ENCODE measurements around the gene HOXB8. TPM values are rescaled to one million over a fixed set of nuclear protein-coding genes. Genes with fewer than 3 reads are reported as not detected.

The HOXB8 gene
- total and polyA plus RNA-seq, 2 of the 13 experiments (the other 11 are each of a cell fraction or from before 2014, with no cell fraction given) = not detected

DNA sequence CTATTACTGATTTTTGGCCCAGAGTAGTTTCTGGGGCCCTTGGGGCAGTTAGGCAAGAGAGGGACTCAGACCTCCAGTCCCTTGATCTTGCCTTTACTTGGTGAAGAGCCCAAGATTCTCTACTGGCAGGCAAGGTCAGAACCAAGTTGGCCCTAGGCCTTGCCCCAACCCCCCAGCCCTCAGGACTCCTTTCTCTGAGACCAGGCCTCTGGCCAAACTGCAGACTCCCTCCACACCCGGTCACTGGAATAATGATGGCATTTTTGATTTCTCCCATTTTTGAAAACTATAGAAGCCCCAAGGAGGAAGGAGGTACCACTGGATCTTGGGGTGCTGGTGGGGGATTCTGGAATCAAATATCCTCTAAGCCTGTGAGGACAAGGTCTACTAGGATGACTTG is 29.1 kb upstream of the HOXB8 start:
- no peak for DNase-seq (ENCODE audit: low spot score)
- WGBS (ENCODE audit: low lambda C conversion rate) = 0% methylated on average over 1 of the region's 1 CpG
- Histone ChIP-seq H2AFZ (ENCODE audit: low read length) (no peak overlapping the region), H4K20me1 (ENCODE audit: insufficient read depth, low read length) (no peaks in the 10 kb centered on the region; the same call in 1 of the 2 replicates), H3K27ac (ENCODE audit: extremely low read length, insufficient read depth, low read length) (no peak overlapping the region), H3K79me2 (ENCODE audit: insufficient read depth, low read length) (no peaks in the 10 kb centered on the region), H3K4me3 (replicated peaks in 1 of 3; ENCODE audit: insufficient read depth in 1 of 3, low read depth in 2 of 3, low read length in 3 of 3) (no peak overlapping the region), H3K36me3 (replicated peaks in 1 of 2; ENCODE audit: control insufficient read depth in 1 of 2, insufficient read depth in 2 of 2, low read length in 2 of 2) (no peaks in the 10 kb centered on the region), H3K4me1 (ENCODE audit: insufficient read depth, low read length) (no peaks in the 10 kb centered on the region), H3K9me3 (ENCODE audit: low read length) (no peaks in the 10 kb centered on the region), H3K9ac (ENCODE audit: insufficient read depth, low read depth, low read length) (no peak overlapping the region), H3K27me3 (ENCODE audit: control insufficient read depth in 1 of 2, insufficient read depth in 2 of 2, low read length in 2 of 2) (peaks cover 26 to 94% of the 10 kb centered on the region in 2 experiments), H3K4me2 (ENCODE audit: low read depth, low read length) (no peak overlapping the region)
- ATAC-seq = no peak
- no TSS peak for BruUV-seq (replicated peaks)
- TF ChIP-seq ZNF460 (CRISPR knock-in tag; IDR thresholded peaks at IDR 0.05; ENCODE audit: borderline replicate concordance) (no peak), NRL (CRISPR knock-in tag; IDR thresholded peaks at IDR 0.05; ENCODE audit: borderline replicate concordance) (no peak), SMAD9 (CRISPR knock-in tag; IDR thresholded peaks at IDR 0.05) (no peak), TOPORS (CRISPR knock-in tag; IDR thresholded peaks at IDR 0.05) (no peak), PLRG1 (conservative IDR thresholded peaks at IDR 0.05) (no peak), YY1 (IDR thresholded peaks at IDR 0.05; ENCODE audit: insufficient read depth, insufficient replicate concordance, low read depth, low read length) (no peak), XBP1 (CRISPR knock-in tag; IDR thresholded peaks at IDR 0.05) (no peak), MAFF (IDR thresholded peaks at IDR 0.05; ENCODE audit: low read depth, low read length) (no peak), BORCS8-MEF2B (CRISPR knock-in tag; IDR thresholded peaks at IDR 0.05) (no peak), MTF2 (CRISPR knock-in tag; IDR thresholded peaks at IDR 0.05; ENCODE audit: borderline replicate concordance) (no peak), NFE2L1 (CRISPR knock-in tag; IDR thresholded peaks at IDR 0.05; ENCODE audit: borderline replicate concordance) (no peak), ZNF256 (CRISPR knock-in tag; conservative IDR thresholded peaks at IDR 0.05) (no peak), PCBP1 (IDR thresholded peaks at IDR 0.05; ENCODE audit: borderline replicate concordance, low read depth, low read length) (no peak), NR2C2 (CRISPR knock-in tag; IDR thresholded peaks at IDR 0.05; ENCODE audit: borderline replicate concordance) (no peak), NR2F6 (IDR thresholded peaks at IDR 0.05) (no peak), NR2F6 (CRISPR knock-in tag; IDR thresholded peaks at IDR 0.05) (no peak), HOXD1 (CRISPR knock-in tag; IDR thresholded peaks at IDR 0.05) (no peak)
- TF ChIP-seq, protein P1, sequence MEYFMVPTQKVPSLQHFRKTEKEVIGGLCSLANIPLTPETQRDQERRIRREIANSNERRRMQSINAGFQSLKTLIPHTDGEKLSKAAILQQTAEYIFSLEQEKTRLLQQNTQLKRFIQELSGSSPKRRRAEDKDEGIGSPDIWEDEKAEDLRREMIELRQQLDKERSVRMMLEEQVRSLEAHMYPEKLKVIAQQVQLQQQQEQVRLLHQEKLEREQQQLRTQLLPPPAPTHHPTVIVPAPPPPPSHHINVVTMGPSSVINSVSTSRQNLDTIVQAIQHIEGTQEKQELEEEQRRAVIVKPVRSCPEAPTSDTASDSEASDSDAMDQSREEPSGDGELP (IDR thresholded peaks at IDR 0.05; ENCODE audit: borderline replicate concordance, low read depth) = no peak
- TF ChIP-seq, protein P2, sequence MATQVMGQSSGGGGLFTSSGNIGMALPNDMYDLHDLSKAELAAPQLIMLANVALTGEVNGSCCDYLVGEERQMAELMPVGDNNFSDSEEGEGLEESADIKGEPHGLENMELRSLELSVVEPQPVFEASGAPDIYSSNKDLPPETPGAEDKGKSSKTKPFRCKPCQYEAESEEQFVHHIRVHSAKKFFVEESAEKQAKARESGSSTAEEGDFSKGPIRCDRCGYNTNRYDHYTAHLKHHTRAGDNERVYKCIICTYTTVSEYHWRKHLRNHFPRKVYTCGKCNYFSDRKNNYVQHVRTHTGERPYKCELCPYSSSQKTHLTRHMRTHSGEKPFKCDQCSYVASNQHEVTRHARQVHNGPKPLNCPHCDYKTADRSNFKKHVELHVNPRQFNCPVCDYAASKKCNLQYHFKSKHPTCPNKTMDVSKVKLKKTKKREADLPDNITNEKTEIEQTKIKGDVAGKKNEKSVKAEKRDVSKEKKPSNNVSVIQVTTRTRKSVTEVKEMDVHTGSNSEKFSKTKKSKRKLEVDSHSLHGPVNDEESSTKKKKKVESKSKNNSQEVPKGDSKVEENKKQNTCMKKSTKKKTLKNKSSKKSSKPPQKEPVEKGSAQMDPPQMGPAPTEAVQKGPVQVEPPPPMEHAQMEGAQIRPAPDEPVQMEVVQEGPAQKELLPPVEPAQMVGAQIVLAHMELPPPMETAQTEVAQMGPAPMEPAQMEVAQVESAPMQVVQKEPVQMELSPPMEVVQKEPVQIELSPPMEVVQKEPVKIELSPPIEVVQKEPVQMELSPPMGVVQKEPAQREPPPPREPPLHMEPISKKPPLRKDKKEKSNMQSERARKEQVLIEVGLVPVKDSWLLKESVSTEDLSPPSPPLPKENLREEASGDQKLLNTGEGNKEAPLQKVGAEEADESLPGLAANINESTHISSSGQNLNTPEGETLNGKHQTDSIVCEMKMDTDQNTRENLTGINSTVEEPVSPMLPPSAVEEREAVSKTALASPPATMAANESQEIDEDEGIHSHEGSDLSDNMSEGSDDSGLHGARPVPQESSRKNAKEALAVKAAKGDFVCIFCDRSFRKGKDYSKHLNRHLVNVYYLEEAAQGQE (IDR thresholded peaks at IDR 0.05; ENCODE audit: borderline replicate concordance in 1 of 2, low read depth in 1 of 2, low read length in 2 of 2) = no peak
- TF ChIP-seq, protein P3, sequence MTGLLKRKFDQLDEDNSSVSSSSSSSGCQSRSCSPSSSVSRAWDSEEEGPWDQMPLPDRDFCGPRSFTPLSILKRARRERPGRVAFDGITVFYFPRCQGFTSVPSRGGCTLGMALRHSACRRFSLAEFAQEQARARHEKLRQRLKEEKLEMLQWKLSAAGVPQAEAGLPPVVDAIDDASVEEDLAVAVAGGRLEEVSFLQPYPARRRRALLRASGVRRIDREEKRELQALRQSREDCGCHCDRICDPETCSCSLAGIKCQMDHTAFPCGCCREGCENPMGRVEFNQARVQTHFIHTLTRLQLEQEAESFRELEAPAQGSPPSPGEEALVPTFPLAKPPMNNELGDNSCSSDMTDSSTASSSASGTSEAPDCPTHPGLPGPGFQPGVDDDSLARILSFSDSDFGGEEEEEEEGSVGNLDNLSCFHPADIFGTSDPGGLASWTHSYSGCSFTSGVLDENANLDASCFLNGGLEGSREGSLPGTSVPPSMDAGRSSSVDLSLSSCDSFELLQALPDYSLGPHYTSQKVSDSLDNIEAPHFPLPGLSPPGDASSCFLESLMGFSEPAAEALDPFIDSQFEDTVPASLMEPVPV (CRISPR knock-in tag; IDR thresholded peaks at IDR 0.05) = no peak
- TF ChIP-seq, protein P4, sequence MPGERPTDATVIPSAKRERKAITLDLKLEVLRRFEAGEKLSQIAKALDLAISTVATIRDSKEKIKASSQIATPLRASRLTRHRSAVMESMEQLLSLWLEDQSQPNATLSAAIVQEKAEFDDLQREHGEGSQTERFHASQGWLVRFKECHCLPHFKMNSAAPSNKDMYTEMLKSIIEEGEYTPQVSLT (CRISPR knock-in tag; IDR thresholded peaks at IDR 0.05; ENCODE audit: borderline replicate concordance, low read depth) = no peak
- in situ Hi-C loops (cut with HindIII; ENCODE audit: extremely low pct_ligation_motif_present, low pct_unique_long_range_greater_than_20kb) = no loop called here
- POLR2A ChIA-PET = no interaction called here
- CTCF ChIA-PET (ENCODE audit: low intra/inter-chr PET ratio, low total read pairs) = no interaction called here
- FAIRE-seq = no peak
- intact Hi-C loops (cut with micrococcal nuclease; ENCODE audit: unreplicated experiment) = no loop called here

Measured in HepG2 (cell line).